ENCODE data around the gene CXCL17. TPM values are rescaled to one million over a fixed set of nuclear protein-coding genes. Genes with fewer than 3 reads are reported as not detected.

Gene CXCL17
- total RNA-seq, 1 donor from 2014 or later = not detected

- H3K27ac Mint-ChIP-seq (ENCODE audit: unreplicated experiment) = no peak overlapping the region
- TF ChIP-seq, protein P1, sequence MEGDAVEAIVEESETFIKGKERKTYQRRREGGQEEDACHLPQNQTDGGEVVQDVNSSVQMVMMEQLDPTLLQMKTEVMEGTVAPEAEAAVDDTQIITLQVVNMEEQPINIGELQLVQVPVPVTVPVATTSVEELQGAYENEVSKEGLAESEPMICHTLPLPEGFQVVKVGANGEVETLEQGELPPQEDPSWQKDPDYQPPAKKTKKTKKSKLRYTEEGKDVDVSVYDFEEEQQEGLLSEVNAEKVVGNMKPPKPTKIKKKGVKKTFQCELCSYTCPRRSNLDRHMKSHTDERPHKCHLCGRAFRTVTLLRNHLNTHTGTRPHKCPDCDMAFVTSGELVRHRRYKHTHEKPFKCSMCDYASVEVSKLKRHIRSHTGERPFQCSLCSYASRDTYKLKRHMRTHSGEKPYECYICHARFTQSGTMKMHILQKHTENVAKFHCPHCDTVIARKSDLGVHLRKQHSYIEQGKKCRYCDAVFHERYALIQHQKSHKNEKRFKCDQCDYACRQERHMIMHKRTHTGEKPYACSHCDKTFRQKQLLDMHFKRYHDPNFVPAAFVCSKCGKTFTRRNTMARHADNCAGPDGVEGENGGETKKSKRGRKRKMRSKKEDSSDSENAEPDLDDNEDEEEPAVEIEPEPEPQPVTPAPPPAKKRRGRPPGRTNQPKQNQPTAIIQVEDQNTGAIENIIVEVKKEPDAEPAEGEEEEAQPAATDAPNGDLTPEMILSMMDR (conservative IDR thresholded peaks at IDR 0.05) = no peak
- no peak for DNase-seq (ENCODE audit: low read depth, low spot score)
- no peaks in the 10 kb centered on the region for H3K9me3 Mint-ChIP-seq
- H3K36me3 Mint-ChIP-seq (ENCODE audit: low read depth) = peaks cover 4% of the 10 kb centered on the region
- no peaks in the 10 kb centered on the region for H3K27me3 Mint-ChIP-seq (ENCODE audit: low read depth)
- H3K4me3 Mint-ChIP-seq = peak overlapping the region; percentile 44
- peaks cover 13% of the 10 kb centered on the region for H3K4me1 Mint-ChIP-seq
Observed at GRCh38 chr19:42409477-42409876, 33.3 kb downstream of the CXCL17 start.

DNA sequence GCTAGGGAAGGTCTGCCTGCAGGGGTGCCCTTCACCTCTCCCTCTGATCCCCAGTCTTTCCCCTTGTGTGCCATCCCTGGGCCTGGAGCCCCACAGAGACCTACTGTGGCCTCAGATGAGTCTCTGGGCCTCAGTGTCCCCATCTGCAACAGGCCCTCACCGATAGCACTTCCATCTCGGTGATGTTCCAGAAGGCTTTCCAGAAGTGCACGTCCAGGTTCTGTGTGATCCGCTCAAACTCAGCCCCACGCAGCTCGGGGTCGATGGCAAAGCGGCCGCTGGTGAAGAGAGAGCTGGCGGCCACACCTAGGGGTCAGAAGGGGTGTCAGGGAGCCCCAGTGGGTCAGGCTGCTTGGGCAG lies 35.0 kb downstream of the CXCL17 start:
- Mint-ChIP-seq H3K27me3 (ENCODE audit: low read depth) (no peaks in the 10 kb centered on the region), H3K4me1 (peaks cover 13% of the 10 kb centered on the region), H3K9me3 (no peaks in the 10 kb centered on the region), H3K4me3 (no peak overlapping the region), H3K27ac (ENCODE audit: unreplicated experiment) (peak overlapping the region; percentile 23), H3K36me3 (ENCODE audit: low read depth) (peaks cover 4% of the 10 kb centered on the region)
- TF ChIP-seq, protein P1 (conservative IDR thresholded peaks at IDR 0.05) = no peak
- DNase-seq (ENCODE audit: low read depth, low spot score) = no peak

DNA sequence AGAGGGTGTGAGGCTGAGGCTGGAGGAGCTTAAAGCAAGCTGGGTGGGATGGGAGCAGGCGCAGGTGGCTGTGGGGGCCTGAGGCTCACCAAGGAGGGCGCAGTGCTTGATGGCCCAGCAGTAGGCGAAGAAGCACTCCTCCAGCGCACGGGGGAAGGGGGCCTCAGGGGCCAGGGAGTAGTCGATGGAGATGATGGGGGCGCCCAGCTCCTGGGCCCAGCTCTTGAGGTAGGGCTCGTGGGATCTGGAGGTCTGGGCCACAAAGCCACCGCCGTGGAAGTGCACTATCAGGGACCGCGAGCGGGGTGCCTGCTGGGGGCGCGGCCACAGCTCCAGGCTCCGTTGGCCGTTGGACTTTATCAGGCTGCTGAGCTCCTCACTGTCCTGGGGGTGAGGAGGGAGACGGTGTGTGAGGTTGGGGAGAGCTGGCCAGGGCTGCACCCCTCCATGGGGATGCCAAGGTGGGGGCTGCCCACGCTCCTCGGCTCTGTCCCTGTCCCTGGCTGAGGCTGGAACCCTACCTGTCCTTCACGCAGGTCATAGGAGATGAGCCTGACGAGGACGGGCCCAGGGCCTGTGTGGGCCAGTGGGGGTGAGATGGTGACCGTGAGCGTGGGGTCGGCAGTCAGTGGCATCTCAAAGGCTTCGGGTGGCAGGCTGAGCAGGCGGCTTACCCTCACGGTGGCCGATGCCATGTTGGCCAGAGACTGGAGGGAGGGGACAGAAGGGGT lies 35.5 kb downstream of the CXCL17 start:
- Mint-ChIP-seq H3K27ac (ENCODE audit: unreplicated experiment) (peak overlapping the region; percentile 57), H3K4me3 (no peak overlapping the region), H3K36me3 (ENCODE audit: low read depth) (peaks cover 4% of the 10 kb centered on the region), H3K9me3 (no peaks in the 10 kb centered on the region), H3K27me3 (ENCODE audit: low read depth) (no peaks in the 10 kb centered on the region), H3K4me1 (peaks cover 14% of the 10 kb centered on the region)
- DNase-seq (ENCODE audit: low read depth, low spot score) = no peak
- TF ChIP-seq, protein P1 (conservative IDR thresholded peaks at IDR 0.05) = no peak

- H3K9me3 Mint-ChIP-seq = no peaks in the 10 kb centered on the region
- no peak for DNase-seq (ENCODE audit: low read depth, low spot score)
- peaks cover 18% of the 10 kb centered on the region for H3K4me1 Mint-ChIP-seq
- H3K4me3 Mint-ChIP-seq = peak overlapping the region; percentile 23
- H3K36me3 Mint-ChIP-seq (ENCODE audit: low read depth) = peaks cover 4% of the 10 kb centered on the region
- H3K27ac Mint-ChIP-seq (ENCODE audit: unreplicated experiment) = no peak overlapping the region
- peaks cover 3% of the 10 kb centered on the region for H3K27me3 Mint-ChIP-seq (ENCODE audit: low read depth)
- TF ChIP-seq, protein P1 (conservative IDR thresholded peaks at IDR 0.05) = no peak
Observed at GRCh38 chr19:42406111-42406510, 36.6 kb downstream of the CXCL17 start.

DNA sequence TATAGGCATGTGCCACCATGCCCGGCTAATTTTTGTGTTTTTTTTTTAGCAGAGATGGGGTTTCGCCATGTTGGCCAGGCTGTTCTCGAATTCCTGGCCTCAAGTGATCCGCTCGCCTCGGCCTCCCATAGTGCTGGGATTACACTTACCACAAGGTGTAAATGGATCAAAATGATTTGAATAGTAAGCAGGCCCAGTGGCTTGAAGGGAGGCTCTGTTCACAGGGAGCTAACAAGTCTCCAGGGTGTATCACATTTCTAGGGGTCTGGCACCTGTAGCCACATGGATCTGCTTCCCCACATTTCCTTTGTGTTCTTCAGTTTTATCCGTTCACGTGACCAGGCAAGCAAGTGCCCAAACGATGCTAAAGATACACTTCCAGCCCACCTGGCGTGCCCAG lies 39.2 kb downstream of the CXCL17 start:
- Mint-ChIP-seq H3K4me1 (peaks cover 33% of the 10 kb centered on the region), H3K36me3 (ENCODE audit: low read depth) (peaks cover 4% of the 10 kb centered on the region), H3K27me3 (ENCODE audit: low read depth) (peaks cover 3% of the 10 kb centered on the region), H3K27ac (ENCODE audit: unreplicated experiment) (no peak overlapping the region), H3K9me3 (no peaks in the 10 kb centered on the region), H3K4me3 (peak overlapping the region; percentile 61)
- no peak for DNase-seq (ENCODE audit: low read depth, low spot score)
- TF ChIP-seq, protein P1 (conservative IDR thresholded peaks at IDR 0.05) = no peak
